T-helper 2 cell (primary cell): ENCODE data around the gene AMOTL1.
"Not testable (repeated sequence)": the region's sequence is repeated elsewhere in the genome, so short reads cannot be mapped to it uniquely, and the experiment has no call there.

ENCODE experiments used
- DNase-seq, 5 experiments: peaks; one replicate each; pipeline versions ENCODE4 v3.0.0 to v3.0.0-alpha.2; 2012 to 2022

Gene AMOTL1

GRCh38 chr11:94771951-94772350, 3.8 kb downstream of the AMOTL1 start:
- DNase-seq, result no peak

DNA sequence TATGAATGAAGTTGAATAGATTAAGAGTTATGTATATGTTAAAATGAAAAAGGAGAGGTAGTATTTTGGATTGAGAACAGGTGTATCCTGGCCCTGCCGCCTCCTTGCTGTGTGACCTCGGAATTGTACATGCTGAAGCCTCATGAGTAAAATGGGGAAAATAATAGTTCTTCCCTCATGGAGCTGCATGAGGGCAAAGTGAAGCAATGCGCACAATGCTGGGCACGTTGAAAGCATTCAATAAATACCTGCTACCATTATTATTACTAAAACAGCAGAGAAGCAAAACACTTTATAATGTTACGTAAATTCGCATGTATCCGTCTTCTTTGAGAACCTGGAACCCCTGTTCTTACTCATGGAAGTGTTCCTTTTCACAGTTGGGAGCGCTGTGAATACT, 5.7 kb downstream of the AMOTL1 start:
- DNase-seq, result no peak

- DNase-seq, result no peak
Observed at GRCh38 chr11:94774345-94774744, 6.2 kb downstream of the AMOTL1 start.

DNA sequence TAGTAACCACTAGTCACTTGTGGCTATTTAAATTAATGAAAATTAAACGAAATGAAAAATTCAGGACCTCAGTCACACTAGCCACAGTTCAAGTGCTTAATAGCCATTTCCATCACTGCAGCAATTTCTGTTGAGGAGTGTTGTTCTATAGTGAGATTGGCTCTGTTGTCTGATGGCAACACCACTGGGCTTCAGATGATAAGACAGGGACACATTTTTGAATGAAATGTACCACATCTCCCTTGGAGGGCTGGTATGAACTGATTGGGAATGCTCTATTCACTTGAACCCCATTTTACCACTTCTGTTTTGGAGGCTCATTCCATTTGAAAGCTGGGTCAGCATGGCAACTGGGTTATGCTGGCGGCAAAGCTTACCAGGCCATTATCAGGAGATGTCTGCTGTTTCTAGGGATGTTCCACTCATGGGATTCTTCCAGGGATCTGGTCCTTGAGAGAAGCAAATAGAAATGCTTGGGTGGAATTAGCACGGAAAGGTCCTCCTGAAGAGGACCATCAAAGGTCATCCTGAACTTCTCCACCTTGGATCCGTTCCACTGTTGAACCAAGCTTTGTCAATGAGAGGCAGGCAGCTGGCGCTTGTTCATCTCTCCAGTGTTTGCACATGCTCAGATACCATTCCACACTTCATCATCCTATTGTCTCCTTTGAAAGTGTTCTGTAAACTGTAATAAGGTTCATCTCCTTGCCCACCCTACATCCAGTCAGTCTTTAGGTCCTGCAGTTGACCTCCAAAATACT, 7.6 kb downstream of the AMOTL1 start:
- no peak for DNase-seq

- DNase-seq, result no peak
Observed at GRCh38 chr11:94776351-94777321, 8.5 kb downstream of the AMOTL1 start.

DNA sequence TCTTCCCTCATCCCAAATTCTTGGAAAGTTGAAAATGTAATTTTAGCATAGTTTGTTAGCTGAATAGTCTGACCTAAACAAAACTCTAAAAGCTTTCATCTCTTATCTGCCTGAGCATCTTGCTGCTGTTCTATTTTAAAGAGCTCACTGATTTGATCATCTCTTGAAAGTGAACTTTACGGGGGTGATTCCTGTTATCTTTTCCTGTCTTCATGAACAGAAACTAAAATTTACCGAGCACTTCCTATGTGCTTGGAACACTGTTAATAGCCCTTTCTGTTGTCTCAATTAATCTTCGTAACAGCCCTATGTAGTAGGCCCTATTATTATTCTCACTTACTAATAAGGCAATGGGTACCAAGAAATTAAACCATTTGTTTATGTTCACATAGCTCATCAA, 12.3 kb downstream of the AMOTL1 start:
- DNase-seq, result no peak

GRCh38 chr11:94781837-94782236, 13.7 kb downstream of the AMOTL1 start:
- DNase-seq, result no peak

- no peak for DNase-seq
Observed at GRCh38 chr11:94782446-94782845, 14.3 kb downstream of the AMOTL1 start.

DNA sequence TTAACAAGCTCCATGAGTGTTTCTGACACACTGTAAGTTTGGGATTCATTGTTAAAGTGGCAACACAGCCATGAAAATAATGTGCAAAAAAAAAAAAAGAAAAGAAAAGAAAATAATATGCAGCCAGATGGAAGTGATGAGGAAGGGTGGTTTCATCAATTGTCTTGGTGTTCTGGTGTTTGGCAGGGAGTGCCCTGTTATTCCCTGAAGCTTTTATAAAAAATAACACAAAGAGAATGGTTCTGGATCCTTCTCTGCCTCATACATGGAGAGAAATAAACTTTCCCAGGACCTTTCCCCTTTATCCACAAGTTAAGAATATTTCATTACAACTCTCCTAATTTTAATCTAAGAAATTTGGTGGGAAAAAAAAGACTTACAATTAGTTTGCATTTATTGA, 16.7 kb downstream of the AMOTL1 start:
- DNase-seq, result no peak

DNA sequence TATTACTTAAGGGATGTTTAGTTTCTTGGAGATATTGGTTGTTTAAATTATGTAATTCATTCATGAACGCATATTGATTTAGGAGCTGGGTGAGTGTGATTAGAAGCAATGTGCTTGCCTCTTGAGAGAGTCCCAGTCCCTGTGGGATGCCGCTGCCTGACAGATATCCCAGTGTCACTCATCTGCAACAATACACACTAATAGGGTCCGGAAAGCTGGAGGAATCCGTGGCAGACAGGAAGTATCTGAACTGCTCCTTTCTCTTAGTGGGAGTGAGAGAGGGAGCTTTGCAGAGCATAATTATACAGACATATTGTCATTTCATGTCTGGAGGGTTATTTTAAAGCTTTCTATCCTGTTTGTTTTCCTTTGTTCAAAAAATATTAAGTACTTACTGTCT, 17.4 kb downstream of the AMOTL1 start:
- no peak for DNase-seq

DNA sequence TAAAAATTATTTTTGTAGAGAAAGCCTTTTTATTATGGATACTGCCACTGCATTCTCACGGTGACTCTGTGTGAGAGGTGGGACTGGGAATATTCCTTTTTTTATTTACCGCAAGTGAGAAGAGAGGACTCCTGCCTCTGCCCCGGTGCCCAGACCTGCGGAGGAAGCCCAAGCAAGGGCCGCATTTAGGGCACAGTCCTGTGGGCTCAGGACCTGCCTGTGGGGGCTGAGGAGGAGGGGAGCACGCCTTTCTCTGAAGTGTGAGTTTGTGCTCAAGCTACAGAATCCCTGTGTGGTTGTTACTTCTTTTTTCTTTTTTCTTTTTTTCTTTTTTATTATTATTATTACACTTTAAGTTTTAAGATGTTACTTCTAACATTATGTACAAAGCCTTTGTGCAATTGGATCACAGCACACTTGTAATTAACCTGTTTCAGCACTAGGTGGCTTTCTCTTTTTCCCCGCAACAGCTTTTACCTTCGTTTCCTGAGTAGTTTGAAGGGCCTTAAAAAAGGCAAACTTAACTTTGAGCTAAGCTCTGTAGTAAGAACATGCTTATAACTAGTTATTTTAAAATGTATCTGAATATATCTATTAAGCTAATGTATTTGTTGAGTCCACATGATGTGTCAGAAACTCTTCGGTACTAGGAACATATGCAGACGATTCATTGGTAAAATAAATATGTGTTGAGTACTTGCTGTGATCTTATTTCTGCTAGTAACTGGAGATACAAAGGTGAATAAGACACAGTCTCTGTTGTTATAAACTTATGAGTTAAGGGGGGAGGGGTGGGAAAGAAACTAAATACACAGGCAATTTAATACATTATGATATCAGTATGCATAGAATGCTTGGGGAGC, 18.3 kb downstream of the AMOTL1 start:
- DNase-seq, result peak in 1 of 5 experiments; percentile 34

DNA sequence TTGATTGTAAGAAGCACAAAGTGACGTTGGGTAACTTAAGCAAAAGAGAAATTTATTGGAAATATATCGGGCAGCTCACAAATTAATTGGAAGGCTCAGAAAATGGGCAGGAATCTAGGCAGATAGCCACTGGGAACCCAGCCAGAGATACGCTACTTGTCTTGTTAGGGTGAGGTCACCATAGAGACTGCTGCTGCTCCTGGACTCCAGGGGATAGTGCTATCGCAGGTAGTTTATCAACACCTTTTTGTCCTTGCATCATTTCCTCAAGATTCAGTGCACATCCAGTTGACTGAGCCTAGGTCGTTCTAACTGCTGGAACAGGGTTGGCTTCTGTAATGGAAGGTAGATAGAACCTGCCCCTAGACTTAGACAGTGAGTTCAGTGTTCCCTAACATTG, 19.6 kb downstream of the AMOTL1 start:
- DNase-seq, result no peak

GRCh38 chr11:94788396-94788795, 20.2 kb downstream of the AMOTL1 start:
- DNase-seq, result no peak

DNA sequence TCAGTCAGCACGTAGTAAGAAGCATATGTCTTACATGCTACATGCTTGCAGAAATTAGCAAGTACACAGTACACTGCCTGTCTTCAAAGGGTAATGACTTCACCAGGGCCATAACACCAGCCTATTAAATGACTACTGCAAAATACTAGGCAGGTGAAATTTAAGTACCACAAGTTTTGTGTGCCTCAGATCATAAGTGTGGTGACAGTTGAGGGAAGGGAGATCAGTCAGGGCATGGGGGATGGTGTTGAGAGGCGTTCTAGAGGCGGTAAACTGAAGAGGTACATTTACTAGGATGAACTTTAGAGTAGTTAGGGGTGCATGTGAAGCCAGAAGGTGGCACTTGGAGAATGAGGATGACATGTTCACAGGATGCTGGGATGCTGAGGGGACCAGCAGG, 22.0 kb downstream of the AMOTL1 start:
- DNase-seq, result no peak

DNA sequence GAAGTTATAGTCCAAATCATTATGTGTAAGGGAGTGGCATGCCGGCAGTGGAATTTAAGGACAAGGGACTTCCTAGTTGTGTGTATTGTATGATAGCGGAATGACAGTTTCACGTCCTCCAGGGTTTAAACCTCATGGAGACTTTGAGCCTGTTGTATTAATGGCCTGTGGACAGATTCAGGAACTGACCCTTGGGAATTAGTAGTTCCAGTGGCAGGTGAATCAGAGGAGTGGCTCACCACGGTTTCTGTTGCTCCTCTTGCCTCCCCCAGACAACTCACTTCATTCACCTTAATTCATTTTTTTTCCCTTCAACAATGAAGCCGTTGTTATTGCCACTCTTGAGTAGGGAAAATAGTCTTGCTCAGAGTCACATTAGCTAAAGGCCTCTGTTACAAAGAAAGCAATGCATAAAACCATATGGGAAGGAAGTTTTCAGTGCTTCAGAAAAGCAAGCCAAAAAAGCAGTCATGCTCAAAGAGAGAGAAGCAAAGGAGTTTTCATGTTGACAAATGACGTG, 22.6 kb downstream of the AMOTL1 start:
- DNase-seq, result no peak

DNA sequence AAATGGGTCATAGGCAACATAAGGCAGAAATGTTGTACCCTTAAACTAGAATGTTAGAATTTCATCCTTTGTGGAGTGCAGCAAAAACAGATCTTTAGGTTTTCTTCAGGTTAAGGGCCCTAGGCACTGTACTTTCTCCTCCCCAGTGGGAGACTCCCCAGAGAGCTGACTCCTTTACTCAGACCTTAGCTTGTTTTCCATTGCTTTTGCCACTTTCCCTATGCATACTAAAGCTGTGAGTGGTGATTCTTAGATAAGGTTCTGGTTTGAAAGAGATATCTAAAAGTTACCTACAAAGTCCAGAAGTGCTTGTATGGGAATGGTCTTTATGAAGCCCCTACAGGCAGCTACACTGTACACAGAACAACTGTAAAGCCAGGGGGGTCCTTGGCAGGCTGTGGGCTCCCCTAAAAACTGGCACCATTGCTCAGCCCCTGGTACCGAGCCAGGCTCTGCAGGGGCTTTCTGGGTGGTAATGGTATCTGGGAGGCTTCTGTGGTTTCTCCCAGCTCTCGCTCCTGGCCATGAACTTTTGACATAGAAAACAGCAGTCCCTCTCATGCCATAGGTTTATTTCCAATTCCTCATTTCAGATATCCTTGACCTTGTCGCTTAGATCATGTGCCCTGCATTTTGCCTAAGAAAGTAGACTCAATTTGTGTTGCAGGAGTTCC, 23.2 kb downstream of the AMOTL1 start:
- DNase-seq, result no peak

DNA sequence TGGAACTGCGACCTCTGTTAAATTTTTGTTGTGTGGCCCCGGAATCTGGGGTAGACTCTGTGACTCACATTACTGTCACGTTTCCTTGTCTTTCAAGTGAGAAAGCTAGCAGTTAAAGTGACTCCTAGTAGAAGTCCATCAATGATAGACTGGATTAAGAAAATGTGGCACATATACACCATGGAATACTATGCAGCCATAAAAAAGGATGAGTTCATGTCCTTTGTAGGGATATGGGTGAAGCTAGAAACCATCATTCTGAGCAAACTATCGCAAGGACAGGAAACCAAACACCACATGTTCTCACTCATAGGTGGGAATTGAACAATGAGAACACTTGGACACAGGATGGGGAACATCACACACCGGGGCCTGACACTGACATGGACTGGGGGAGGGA, 23.8 kb downstream of the AMOTL1 start:
- not testable (repeated sequence) for DNase-seq

- DNase-seq, result no peak
Observed at GRCh38 chr11:94792451-94792850, 24.3 kb downstream of the AMOTL1 start.

- no peak for DNase-seq
Observed at GRCh38 chr11:94793002-94793401, 24.8 kb downstream of the AMOTL1 start.

GRCh38 chr11:94793822-94794221, 25.7 kb downstream of the AMOTL1 start:
- DNase-seq, result no peak

- DNase-seq, result no peak
Observed at GRCh38 chr11:94794287-94795168, 26.4 kb downstream of the AMOTL1 start.
